ENCODE data around the gene ZMYND15. TPM values are rescaled to one million over a fixed set of nuclear protein-coding genes. Genes with fewer than 3 reads are reported as not detected.

The ZMYND15 gene
- total and polyA plus RNA-seq, 8 donors = 0.39 to 3.2 (median 1.2) TPM

DNA sequence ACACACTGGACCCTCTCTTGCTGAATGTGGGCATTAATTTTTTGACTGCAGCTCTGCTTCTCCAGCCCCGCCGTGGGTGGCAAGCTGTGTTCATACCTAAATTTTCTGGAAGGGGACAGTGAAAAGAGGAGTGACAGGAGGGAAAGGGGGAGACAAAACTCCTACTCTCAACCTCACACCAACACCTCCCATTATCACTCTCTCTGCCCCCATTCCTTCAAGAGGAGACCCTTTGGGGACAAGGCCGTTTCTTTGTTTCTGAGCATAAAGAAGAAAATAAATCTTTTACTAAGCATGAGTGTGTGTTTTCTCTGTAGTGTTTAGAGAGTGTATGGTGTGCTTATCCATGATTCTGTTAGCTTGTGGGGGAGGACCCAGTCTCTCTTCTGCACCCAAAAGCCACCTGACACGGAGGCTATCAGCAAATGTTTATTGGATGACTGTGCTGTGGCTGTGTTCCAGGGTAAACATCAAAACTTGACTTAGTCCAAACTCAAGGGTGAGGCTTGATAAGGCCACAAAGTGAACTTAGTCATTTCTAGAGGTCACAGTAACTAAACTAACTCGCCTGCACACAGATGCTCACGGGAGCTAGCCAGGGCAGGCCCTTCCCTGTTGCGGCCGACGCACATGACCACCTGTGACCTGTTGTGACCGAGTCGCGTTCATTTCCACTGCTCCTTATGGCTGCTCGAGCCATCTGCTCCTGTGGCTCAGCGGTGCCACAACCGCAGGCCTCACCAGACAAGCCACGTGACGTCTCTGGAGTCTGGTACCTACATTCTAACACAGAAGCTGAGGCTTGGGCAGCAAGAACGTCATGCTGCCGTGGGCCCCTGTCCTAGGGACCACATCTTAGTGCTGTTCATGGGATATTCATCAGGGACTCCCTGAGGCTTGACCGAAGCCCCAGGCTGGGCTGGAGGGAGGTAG lies 18.2 kb upstream of the ZMYND15 start:
- intact Hi-C loops (cut with DNase I) = no loop called here
- H3K27me3 ChIP-seq = no peaks in the 10 kb centered on the region
- no peak overlapping the region for H3K4me3 ChIP-seq
- H3K4me1 ChIP-seq = peaks cover 19 to 23% (median 20%) of the 10 kb centered on the region in 3 donors
- no peaks in the 10 kb centered on the region for H3K9me3 ChIP-seq
- ATAC-seq (peak; percentile 89 to 93 (median 90)), DNase-seq (peak in 5 of 6 donors; percentile 84 to 90 (median 86)), FAIRE-seq (peak; percentile 41)
- WGBS, 2 donors = 20 to 24% methylated on average over 20 of the region's 20 CpGs
- no peaks in the 10 kb centered on the region for H3K36me3 ChIP-seq
- TF ChIP-seq, protein P1, sequence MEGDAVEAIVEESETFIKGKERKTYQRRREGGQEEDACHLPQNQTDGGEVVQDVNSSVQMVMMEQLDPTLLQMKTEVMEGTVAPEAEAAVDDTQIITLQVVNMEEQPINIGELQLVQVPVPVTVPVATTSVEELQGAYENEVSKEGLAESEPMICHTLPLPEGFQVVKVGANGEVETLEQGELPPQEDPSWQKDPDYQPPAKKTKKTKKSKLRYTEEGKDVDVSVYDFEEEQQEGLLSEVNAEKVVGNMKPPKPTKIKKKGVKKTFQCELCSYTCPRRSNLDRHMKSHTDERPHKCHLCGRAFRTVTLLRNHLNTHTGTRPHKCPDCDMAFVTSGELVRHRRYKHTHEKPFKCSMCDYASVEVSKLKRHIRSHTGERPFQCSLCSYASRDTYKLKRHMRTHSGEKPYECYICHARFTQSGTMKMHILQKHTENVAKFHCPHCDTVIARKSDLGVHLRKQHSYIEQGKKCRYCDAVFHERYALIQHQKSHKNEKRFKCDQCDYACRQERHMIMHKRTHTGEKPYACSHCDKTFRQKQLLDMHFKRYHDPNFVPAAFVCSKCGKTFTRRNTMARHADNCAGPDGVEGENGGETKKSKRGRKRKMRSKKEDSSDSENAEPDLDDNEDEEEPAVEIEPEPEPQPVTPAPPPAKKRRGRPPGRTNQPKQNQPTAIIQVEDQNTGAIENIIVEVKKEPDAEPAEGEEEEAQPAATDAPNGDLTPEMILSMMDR (IDR thresholded peaks at IDR 0.05) = no peak
- peak overlapping the region; percentile 75 to 90 (median 83) for H3K27ac ChIP-seq

GRCh38 chr17:4722678-4723240 lies 16.9 kb upstream of the ZMYND15 start:
- Histone ChIP-seq H3K9me3 (no peaks in the 10 kb centered on the region), H3K27me3 (no peaks in the 10 kb centered on the region), H3K27ac (peak overlapping the region in 1 of 4 donors; percentile 89), H3K36me3 (no peaks in the 10 kb centered on the region), H3K4me1 (peaks cover 20 to 26% (median 23%) of the 10 kb centered on the region in 3 donors), H3K4me3 (no peak overlapping the region)
- 87% methylated on average over 16 of the region's 16 CpGs for WGBS, 2 donors
- DNase-seq (no peak), FAIRE-seq (no peak), ATAC-seq (no peak)
- TF ChIP-seq, protein P1 (IDR thresholded peaks at IDR 0.05) = no peak
- intact Hi-C loops (cut with DNase I) = no loop called here

DNA sequence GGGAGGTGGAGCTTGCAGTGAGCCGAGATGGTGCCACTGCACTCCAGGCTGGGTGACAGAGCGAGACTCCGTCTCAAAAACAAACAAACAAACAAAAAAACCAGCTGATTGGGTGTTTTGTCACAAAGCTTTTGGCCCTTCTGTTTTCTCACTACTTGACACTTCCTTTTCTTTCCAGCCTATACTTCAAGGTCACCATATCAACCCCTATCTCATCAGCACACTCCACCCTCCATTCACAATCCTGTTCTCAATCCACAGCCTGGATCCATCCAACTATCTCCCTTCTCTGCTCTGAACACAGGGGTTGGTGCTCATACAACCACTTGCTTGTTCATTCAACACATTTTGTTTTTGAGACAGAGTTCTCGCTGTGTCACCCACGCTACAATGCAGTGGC lies 15.0 kb upstream of the ZMYND15 start:
- ATAC-seq = no peak

DNA sequence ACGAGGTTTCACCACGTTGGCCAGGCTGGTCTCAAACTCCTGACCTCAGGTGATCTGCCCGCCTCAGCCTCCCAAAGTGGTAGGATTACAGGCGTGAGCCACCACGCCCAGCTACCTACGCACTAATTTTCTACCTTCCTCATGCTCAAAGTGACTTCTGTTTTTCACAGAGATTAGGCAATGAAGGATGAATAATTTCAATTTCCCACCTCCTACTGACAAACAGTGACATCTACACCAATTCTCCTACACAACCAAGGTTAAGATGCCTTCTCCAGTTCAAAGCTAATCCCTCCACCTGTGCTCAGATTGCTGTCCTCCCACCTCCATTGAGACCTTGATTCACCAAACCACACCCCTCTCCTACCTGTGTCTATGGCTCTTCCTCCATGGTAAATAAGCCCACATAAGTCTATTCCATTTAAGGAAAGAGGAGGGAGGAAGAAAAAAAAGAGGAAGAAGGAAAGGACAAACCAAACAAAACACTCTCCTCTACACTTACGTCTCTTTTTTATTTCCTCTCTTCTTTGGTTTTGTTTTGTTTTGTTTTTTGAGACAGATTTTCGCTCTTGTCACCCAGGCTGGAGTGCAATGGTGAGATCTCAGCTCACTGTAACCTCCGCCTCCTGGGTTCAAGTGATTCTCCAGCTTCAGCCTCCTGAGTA lies 13.9 kb upstream of the ZMYND15 start:
- no peak for ATAC-seq
- intact Hi-C loops (cut with DNase I) = no loop called here
- H3K27ac ChIP-seq = peak overlapping the region in 2 of 4 donors; percentile 35 to 46

More for the DNA sequence above, 15.0 kb upstream of the ZMYND15 start:
- TF ChIP-seq, protein P1 (IDR thresholded peaks at IDR 0.05) = no peak
- H3K4me1 ChIP-seq = peaks cover 22 to 25% (median 24%) of the 10 kb centered on the region in 3 donors
- intact Hi-C loops (cut with DNase I) = no loop called here
- no peak for DNase-seq
- no peaks in the 10 kb centered on the region for H3K9me3 ChIP-seq
- no peak for FAIRE-seq
- 78 to 80% methylated on average over 5 of the region's 5 CpGs for WGBS, 2 donors
- no peak overlapping the region for H3K4me3 ChIP-seq
- H3K27ac ChIP-seq = no peak overlapping the region
- H3K27me3 ChIP-seq = no peaks in the 10 kb centered on the region
- no peaks in the 10 kb centered on the region for H3K36me3 ChIP-seq

More for the DNA sequence above, 13.9 kb upstream of the ZMYND15 start:
- Histone ChIP-seq H3K27me3 (no peaks in the 10 kb centered on the region), H3K9me3 (no peaks in the 10 kb centered on the region), H3K4me1 (peaks cover 16 to 21% (median 18%) of the 10 kb centered on the region in 3 donors), H3K36me3 (no peaks in the 10 kb centered on the region), H3K4me3 (no peak overlapping the region)
- 85 to 87% methylated on average over 9 of the region's 9 CpGs for WGBS, 2 donors
- no peak for DNase-seq
- FAIRE-seq = no peak
- TF ChIP-seq, protein P1 (IDR thresholded peaks at IDR 0.05) = no peak
